B cell (primary cell): ENCODE measurements around the gene TTC28. TPM values are rescaled to one million over a fixed set of nuclear protein-coding genes. Genes with fewer than 3 reads are reported as not detected.

ENCODE experiments used
- ATAC-seq: fragments of 200-7000 bp; cut with Tn5 transposase; one replicate; pipeline ENCODE4 v1.10.0; 2021; ENCODE audit warnings: low read depth, mild to moderate bottlenecking, moderate number of reproducible peaks, moderate library complexity
- CTCF ChIA-PET: fragments of 350-600 bp; sonication (Branson Sonifier 250); formaldehyde crosslinking; loops from one replicate; lab custom pipeline; 2021; ENCODE audit warnings: antibody characterized with exemption, inconsistent platforms; lab: Charles Lee
- POLR2A ChIA-PET: fragments of 350-600 bp; sonication (Branson Sonifier 250); formaldehyde crosslinking; loops from one replicate; lab custom pipeline; 2021; ENCODE audit warnings: antibody characterized with exemption; lab: Charles Lee
- DNase-seq: peaks from one replicate; pipeline ENCODE4 v3.0.0; 2013
- H2AFZ ChIP-seq: 2 replicates; pipeline ENCODE4 v1.6.1; 2012; ENCODE audit warnings: mild to moderate bottlenecking, low read depth, low read length; ENCODE audit not compliant: insufficient read depth, poor library complexity, severe bottlenecking
- H3K27ac ChIP-seq, 2 donors: 1 replicate in 1 of 2; 2 replicates in 1 of 2; pipeline ENCODE4 v1.5.1; 2012 to 2013; ENCODE audit warnings: low read length in 2 of 2, mild to moderate bottlenecking in 2 of 2, moderate library complexity in 1 of 2
- H3K27me3 ChIP-seq, 4 experiments: fragments of 200-600 bp in 1 of 4; sonication (generic) in 1 of 4; replicated peaks in 1 of 4; 1 replicate in 2 of 4; 2 replicates in 2 of 4; pipeline versions ENCODE4 v1.6.1 to v1.7.0; 2013 to 2016; ENCODE audit warnings: low read length in 3 of 4, mild to moderate bottlenecking in 2 of 4, mixed read lengths in 1 of 4, moderate library complexity in 1 of 4; ENCODE audit not compliant: insufficient read depth in 4 of 4, control insufficient read depth in 3 of 4; ENCODE audit errors: control extremely low read depth in 1 of 4
- H3K36me3 ChIP-seq, 2 experiments: replicated peaks in 1 of 2; 1 replicate in 1 of 2; 2 replicates in 1 of 2; pipeline versions ENCODE4 v1.6.1 to v1.7.1; 2013; ENCODE audit warnings: low read length in 1 of 2; ENCODE audit not compliant: insufficient read depth in 2 of 2, control insufficient read depth in 1 of 2; ENCODE audit errors: control extremely low read depth in 1 of 2, extremely low read depth in 1 of 2
- H3K4me1 ChIP-seq, 2 donors: fragments of 200-600 bp in 1 of 2; sonication (generic) in 1 of 2; 1 replicate in 1 of 2; 2 replicates in 1 of 2; pipeline versions ENCODE4 v1.5.1 to v1.6.1; 2013 to 2017; ENCODE audit warnings: low read length in 2 of 2; ENCODE audit not compliant: control insufficient read depth in 2 of 2, insufficient read depth in 2 of 2
- H3K4me2 ChIP-seq: replicated peaks from 2 replicates; pipeline ENCODE3; 2012; ENCODE audit warnings: mild to moderate bottlenecking, low read depth, low read length; ENCODE audit not compliant: poor library complexity, severe bottlenecking
- H3K4me3 ChIP-seq, 5 experiments: fragments of 200-600 bp in 1 of 5; sonication (generic) in 1 of 5; 1 replicate in 3 of 5; 2 replicates in 2 of 5; pipeline versions ENCODE4 v1.5.1 to v1.7.0; 2011 to 2016; ENCODE audit warnings: low read length in 4 of 5, mild to moderate bottlenecking in 4 of 5, low read depth in 2 of 5, control low read depth in 1 of 5, moderate library complexity in 1 of 5; ENCODE audit not compliant: insufficient read depth in 1 of 5; ENCODE audit errors: control extremely low read depth in 1 of 5, extremely low read depth in 1 of 5
- H3K79me2 ChIP-seq: fragments of 200-600 bp; sonication (generic); one replicate; pipeline ENCODE4 v1.6.0; 2016; ENCODE audit warnings: low read length; ENCODE audit not compliant: control insufficient read depth, insufficient read depth
- H3K9ac ChIP-seq: fragments of 200-600 bp; sonication (generic); 2 replicates; pipeline ENCODE4 v1.6.1; 2017; ENCODE audit warnings: mild to moderate bottlenecking, low read length, moderate library complexity
- H3K9me3 ChIP-seq, 3 donors: one replicate each; pipeline versions ENCODE4 v1.6.1 to v1.7.1; 2013; ENCODE audit warnings: low read length in 2 of 3; ENCODE audit not compliant: control insufficient read depth in 2 of 3, insufficient read depth in 1 of 3; ENCODE audit errors: control extremely low read depth in 1 of 3
- H4K20me1 ChIP-seq: 2 replicates; pipeline ENCODE4 v1.6.0; 2012; ENCODE audit warnings: mild to moderate bottlenecking, low read length; ENCODE audit not compliant: insufficient read depth, control insufficient read depth, poor library complexity, severe bottlenecking
- H3K27ac Mint-ChIP-seq: one replicate; pipeline ENCODE4 v1.8.0; 2021; ENCODE audit warnings: mixed read lengths
- H3K27me3 Mint-ChIP-seq: one replicate; pipeline ENCODE4 v1.8.0; 2021; ENCODE audit warnings: mixed read lengths
- H3K4me1 Mint-ChIP-seq: one replicate; pipeline ENCODE4 v1.8.0; 2021; ENCODE audit warnings: mixed read lengths
- H3K4me3 Mint-ChIP-seq: one replicate; pipeline ENCODE4 v1.8.0; 2021; ENCODE audit warnings: mixed read lengths
- H3K9me3 Mint-ChIP-seq: one replicate; pipeline ENCODE4 v1.8.0; 2022; ENCODE audit warnings: mixed read lengths; ENCODE audit not compliant: insufficient read depth
- EZH2 ChIP-seq: IDR thresholded peaks from 2 replicates; pipeline ENCODE4 v1.6.1; 2012; ENCODE audit warnings: borderline replicate concordance, low read depth, mild to moderate bottlenecking, moderate library complexity, low read length; ENCODE audit not compliant: insufficient read depth, poor library complexity, severe bottlenecking
- WGBS: methylation state at CpG from one replicate; pipeline ENCODE4 v1.1.5; 2013; ENCODE audit warnings: missing lambda C conversion rate; ENCODE audit not compliant: insufficient coverage; 5-methylcytosine and 5-hydroxymethylcytosine counted together
- intact Hi-C: fragments of 100-400 bp; cut with micrococcal nuclease; formaldehyde crosslinking; loops from one replicate; pipeline ENCODE4 v1.10.0; 2022
- polyA plus RNA-seq: library from polyadenylated mRNA; depleted of rRNA; stranded (reverse); fragments of >200 nt; gene quantifications from 2 replicates; pipeline ENCODE4 v1.2.3, GENCODE V29; 2012
- total RNA-seq, 2 donors: library from RNA; stranded (reverse); fragments of 120-200 nt in 1 of 2; gene quantifications; 1 replicate in 1 of 2; 2 replicates in 1 of 2; pipeline versions ENCODE4 v1.2.3 to v1.2.4, GENCODE V29; 2013 to 2022
- TF ChIP-seq, protein P1 (sequence below): fragments of 200-600 bp; IDR thresholded peaks from one replicate; pipeline ENCODE4 v1.8.0; 2022; ENCODE audit warnings: antibody characterized with exemption, mild to moderate bottlenecking

TTC28 gene
- total and polyA plus RNA-seq, 2 donors (not counting 1 experiment from before 2014, with no cell fraction given), result 4.5 to 7.3 TPM

GRCh38 chr22:27935897-27936296 is 743.7 kb downstream of the TTC28 start:
- Histone ChIP-seq H3K4me1 (no peaks in the 10 kb centered on the region), H4K20me1 (no peaks in the 10 kb centered on the region), H2AFZ (no peak overlapping the region), H3K9ac (no peak overlapping the region), H3K4me2 (no peak overlapping the region), H3K27ac (no peak overlapping the region), H3K9me3 (no peaks in the 10 kb centered on the region), H3K4me3 (no peak overlapping the region), H3K36me3 (peaks cover 0 to 3% of the 10 kb centered on the region in 2 experiments), H3K79me2 (peaks cover 23% of the 10 kb centered on the region), H3K27me3 (no peaks in the 10 kb centered on the region)
- Mint-ChIP-seq H3K27me3 (no peaks in the 10 kb centered on the region), H3K9me3 (no peaks in the 10 kb centered on the region), H3K4me1 (no peaks in the 10 kb centered on the region), H3K27ac (no peak overlapping the region), H3K4me3 (no peak overlapping the region)
- ATAC-seq (no peak), DNase-seq (no peak)
- ChIA-PET POLR2A (interaction anchor here (0.7 kb wide), 1 partner anchor 475 kb away, joined by 3 read pairs; no protein-coding TSS in a partner anchor), CTCF (interaction anchor here (0.5 to 2.4 kb wide), 3 partner anchors 13 to 52 kb away, joined by 4 to 17 read pairs (median 6); no protein-coding TSS in a partner anchor)
- no CpG with 5 or more reads among the region's 1 CpG for WGBS
- intact Hi-C loops, result no loop called here
- TF ChIP-seq, protein P1, sequence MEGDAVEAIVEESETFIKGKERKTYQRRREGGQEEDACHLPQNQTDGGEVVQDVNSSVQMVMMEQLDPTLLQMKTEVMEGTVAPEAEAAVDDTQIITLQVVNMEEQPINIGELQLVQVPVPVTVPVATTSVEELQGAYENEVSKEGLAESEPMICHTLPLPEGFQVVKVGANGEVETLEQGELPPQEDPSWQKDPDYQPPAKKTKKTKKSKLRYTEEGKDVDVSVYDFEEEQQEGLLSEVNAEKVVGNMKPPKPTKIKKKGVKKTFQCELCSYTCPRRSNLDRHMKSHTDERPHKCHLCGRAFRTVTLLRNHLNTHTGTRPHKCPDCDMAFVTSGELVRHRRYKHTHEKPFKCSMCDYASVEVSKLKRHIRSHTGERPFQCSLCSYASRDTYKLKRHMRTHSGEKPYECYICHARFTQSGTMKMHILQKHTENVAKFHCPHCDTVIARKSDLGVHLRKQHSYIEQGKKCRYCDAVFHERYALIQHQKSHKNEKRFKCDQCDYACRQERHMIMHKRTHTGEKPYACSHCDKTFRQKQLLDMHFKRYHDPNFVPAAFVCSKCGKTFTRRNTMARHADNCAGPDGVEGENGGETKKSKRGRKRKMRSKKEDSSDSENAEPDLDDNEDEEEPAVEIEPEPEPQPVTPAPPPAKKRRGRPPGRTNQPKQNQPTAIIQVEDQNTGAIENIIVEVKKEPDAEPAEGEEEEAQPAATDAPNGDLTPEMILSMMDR, result no peak
- no peak for TF ChIP-seq EZH2

DNA sequence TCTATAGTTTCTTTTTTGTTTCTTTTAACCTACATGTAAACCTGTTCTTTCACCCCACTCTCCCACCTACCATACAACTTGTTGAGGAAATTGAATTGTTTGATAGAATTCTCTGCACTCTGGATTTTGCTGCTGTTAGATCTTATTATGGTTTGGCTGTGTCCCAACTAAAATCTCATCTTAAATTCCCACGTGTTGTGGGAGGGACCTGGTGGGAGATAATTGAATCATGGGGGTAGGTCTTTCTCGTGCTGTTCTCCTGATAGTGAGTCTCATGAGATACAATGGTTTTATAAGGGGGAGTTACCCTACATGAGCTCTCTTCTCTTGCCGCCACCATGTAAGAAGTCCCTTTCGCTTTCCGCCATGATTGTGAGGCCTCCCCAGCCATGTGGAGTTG is 745.6 kb downstream of the TTC28 start:
- no peak overlapping the region for H3K4me3 ChIP-seq
- CTCF ChIA-PET, result no interaction called here
- intact Hi-C loops, result no loop called here
- peaks cover 24% of the 10 kb centered on the region for H3K79me2 ChIP-seq
- Mint-ChIP-seq H3K4me1 (no peaks in the 10 kb centered on the region), H3K4me3 (no peak overlapping the region), H3K27ac (no peak overlapping the region), H3K27me3 (no peaks in the 10 kb centered on the region), H3K9me3 (no peaks in the 10 kb centered on the region)
- H3K4me2 ChIP-seq, result no peak overlapping the region
- H3K4me1 ChIP-seq, result no peaks in the 10 kb centered on the region
- DNase-seq (no peak), ATAC-seq (no peak)
- H2AFZ ChIP-seq, result no peak overlapping the region
- no peaks in the 10 kb centered on the region for H3K27me3 ChIP-seq
- peaks cover 0 to 3% of the 10 kb centered on the region in 2 experiments for H3K36me3 ChIP-seq
- no peaks in the 10 kb centered on the region for H4K20me1 ChIP-seq
- H3K9me3 ChIP-seq, result no peaks in the 10 kb centered on the region
- no peak for TF ChIP-seq EZH2
- TF ChIP-seq, protein P1, result no peak
- WGBS, result 100% methylated on average over 1 of the region's 5 CpGs
- POLR2A ChIA-PET, result no interaction called here
- H3K9ac ChIP-seq, result no peak overlapping the region
- no peak overlapping the region for H3K27ac ChIP-seq
